ENCODE results near the gene CRABP1.
"Not testable (repeated sequence)": the region's sequence is repeated elsewhere in the genome, so short reads cannot be mapped to it uniquely, and the experiment has no call there.

Gene CRABP1

GRCh38 chr15:78374436-78375393 lies 34.6 kb downstream of the CRABP1 start:
- DNase-seq (ENCODE audit: low read depth, low spot score): no peak

DNA sequence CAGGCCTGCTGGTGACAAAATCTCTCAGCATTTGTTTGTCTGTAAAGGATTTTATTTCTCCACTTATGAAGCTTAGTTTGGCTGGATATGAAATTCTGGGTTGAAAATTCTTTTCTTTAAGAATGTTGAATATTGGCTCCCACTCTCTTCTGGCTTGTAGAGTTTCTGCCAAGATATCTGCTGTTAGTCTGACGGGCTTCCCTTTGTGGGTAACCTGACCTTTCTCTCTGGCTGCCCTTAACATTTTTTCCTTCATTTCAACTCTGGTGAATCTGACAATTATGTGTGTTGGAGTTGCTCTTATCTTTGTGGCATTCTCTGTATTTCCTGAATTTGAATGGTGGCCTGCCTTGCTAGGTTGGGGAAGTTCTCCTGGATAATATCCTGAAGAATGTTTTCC lies 40.0 kb downstream of the CRABP1 start:
- not testable (repeated sequence) for DNase-seq (ENCODE audit: low read depth, low spot score)

GRCh38 chr15:78382114-78382880 lies 42.1 kb downstream of the CRABP1 start:
- DNase-seq (ENCODE audit: low read depth, low spot score): no peak

DNA sequence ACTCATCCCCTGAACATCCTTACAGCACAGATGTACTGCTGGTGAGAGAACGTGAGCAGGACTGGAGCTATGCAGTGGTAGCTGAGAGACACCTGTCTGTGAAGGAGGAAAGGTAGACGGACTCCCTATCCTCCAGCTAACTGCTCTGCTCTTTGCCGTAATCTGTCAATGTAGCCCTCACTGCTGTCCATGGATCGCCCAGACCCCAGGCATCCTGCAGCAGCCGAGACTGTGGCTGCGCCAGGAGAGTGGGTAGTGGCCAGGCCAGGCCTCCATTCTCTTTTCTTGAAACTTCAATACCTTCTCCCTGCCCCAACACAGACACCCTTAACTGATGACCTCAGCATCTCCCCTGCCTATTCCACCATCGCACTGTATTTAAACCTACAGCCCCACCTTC lies 44.5 kb downstream of the CRABP1 start:
- DNase-seq (ENCODE audit: low read depth, low spot score): no peak

- no peak for DNase-seq (ENCODE audit: low read depth, low spot score)
These were observed 47.3 kb downstream of the CRABP1 start for GRCh38 chr15:78387246-78388037.

DNA sequence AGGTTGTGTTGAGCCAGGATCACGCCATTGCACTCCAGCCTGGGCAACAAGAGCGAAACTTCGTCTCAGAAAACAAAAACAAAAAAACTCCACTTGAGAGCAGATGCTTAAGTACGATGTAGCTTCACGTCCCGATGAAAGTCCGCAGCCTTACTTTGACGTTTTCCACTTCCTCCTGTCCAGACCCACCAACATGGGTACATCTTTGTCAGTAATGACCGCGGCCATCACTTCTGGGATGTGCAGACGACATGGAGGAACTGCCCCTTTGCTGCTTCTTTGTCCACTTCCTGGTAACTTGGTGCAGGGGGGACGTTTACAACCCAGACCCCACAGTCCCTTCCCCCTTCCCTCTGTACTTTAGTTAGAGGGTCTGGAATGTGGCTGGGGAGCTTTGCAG lies 48.7 kb downstream of the CRABP1 start:
- DNase-seq (ENCODE audit: low read depth, low spot score): no peak

DNA sequence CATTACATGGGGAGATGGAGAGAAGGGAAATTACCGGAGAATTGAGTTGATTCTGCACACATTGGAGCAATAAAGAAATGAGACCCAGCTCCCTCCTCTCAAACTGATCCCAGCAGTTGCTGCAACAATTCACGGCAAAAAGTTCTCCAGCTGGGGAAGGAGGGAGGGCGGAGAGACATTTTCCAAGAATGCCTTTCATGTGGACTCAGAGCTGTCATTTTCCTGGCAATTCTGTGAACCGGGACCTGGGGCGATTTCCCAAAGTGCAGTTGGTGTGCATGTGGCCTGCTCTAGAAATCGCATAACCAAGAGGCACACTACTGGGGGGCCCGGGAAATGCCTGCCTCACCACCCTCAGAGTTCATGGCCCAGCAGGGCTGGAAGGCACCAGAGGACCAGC lies 49.2 kb downstream of the CRABP1 start:
- no peak for DNase-seq (ENCODE audit: low read depth, low spot score)

GRCh38 chr15:78389738-78390137 lies 49.6 kb downstream of the CRABP1 start:
- DNase-seq (ENCODE audit: low read depth, low spot score): no peak

GRCh38 chr15:78390242-78390641 lies 50.1 kb downstream of the CRABP1 start:
- DNase-seq (ENCODE audit: low read depth, low spot score): no peak

GRCh38 chr15:78390826-78391225 lies 50.7 kb downstream of the CRABP1 start:
- DNase-seq (ENCODE audit: low read depth, low spot score): no peak

DNA sequence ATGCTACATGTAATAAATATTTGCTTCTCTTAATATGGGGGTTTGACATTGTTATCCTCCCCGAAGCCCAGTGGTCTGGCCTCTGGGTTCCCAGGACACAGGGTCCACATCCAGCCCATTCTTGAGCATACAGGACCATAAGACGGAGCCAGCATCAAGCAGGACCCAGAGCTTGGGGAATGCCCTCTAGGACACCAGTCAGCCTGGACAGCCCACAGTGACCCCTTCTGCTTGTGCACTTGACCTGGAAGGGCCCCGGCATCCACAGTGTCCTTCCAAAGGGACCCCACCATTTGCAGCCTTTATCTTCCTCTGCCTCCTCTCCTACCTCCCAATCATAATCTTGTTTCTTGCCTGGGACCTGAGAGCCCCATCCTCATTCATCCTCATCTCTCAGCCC lies 51.6 kb downstream of the CRABP1 start:
- DNase-seq (ENCODE audit: low read depth, low spot score): no peak

- no peak for DNase-seq (ENCODE audit: low read depth, low spot score)
These were observed 52.3 kb downstream of the CRABP1 start for GRCh38 chr15:78392430-78392829.

GRCh38 chr15:78393137-78393536 lies 53.0 kb downstream of the CRABP1 start:
- no peak for DNase-seq (ENCODE audit: low read depth, low spot score)

- DNase-seq (ENCODE audit: low read depth, low spot score): no peak
These were observed 53.9 kb downstream of the CRABP1 start for GRCh38 chr15:78394026-78394425.

DNA sequence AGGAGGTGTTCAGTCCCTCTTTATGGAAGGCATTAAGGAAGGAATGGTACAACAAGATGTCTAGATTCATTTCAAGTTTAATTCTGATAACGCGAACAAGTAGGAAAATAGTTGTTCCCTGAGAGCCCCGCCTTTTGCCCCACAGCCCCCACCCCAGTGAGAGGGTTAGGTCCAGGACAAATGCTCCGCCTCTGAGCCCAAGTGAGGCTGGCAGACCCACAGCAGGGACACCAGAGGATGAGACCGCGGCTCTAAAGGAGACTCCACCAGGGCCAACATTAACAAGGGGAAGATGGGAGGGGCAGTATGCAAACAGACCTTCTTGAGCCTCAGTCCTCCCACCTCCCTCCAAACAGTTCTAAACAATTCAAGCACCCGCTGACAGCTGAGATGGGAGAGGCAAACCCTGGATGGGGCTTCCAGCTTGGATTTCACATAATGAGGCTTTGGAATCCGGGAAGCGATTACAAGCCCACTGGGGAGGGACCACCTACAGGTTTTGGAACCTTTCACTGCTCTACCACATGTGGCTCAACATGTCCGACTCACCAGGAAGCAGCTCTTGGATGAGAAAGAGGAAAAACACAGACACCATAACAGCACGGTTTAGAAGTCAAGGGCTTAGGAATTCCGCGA lies 54.9 kb downstream of the CRABP1 start:
- DNase-seq (ENCODE audit: low read depth, low spot score): peak; percentile 48

- DNase-seq (ENCODE audit: low read depth, low spot score): no peak
These were observed 56.1 kb downstream of the CRABP1 start for GRCh38 chr15:78396186-78396814.

- no peak for DNase-seq (ENCODE audit: low read depth, low spot score)
These were observed 56.8 kb downstream of the CRABP1 start for GRCh38 chr15:78396976-78397375.

- no peak for DNase-seq (ENCODE audit: low read depth, low spot score)
These were observed 57.2 kb downstream of the CRABP1 start for GRCh38 chr15:78397382-78397781.

Measured in iPS DF 19.7 (cell line).